HUES48 (cell line): ENCODE data around the gene TBC1D22A.

ENCODE experiments used
- H3K27ac ChIP-seq: one replicate; pipeline ENCODE4 v1.7.0; 2013; ENCODE audit warnings: low read depth, low read length, inconsistent platforms
- H3K27me3 ChIP-seq: 2 replicates; pipeline ENCODE4 v1.6.1; 2013; ENCODE audit warnings: mild to moderate bottlenecking, low read length; ENCODE audit not compliant: control insufficient read depth, insufficient read depth
- H3K36me3 ChIP-seq: 2 replicates; pipeline ENCODE4 v1.6.1; 2013; ENCODE audit warnings: low read length; ENCODE audit not compliant: control insufficient read depth, insufficient read depth
- H3K4me1 ChIP-seq: 2 replicates; pipeline ENCODE4 v1.6.1; 2013; ENCODE audit warnings: mild to moderate bottlenecking, low read length; ENCODE audit not compliant: control insufficient read depth, insufficient read depth
- H3K4me3 ChIP-seq: 2 replicates; pipeline ENCODE4 v1.5.1; 2013; ENCODE audit warnings: mild to moderate bottlenecking, low read depth, low read length
- H3K9ac ChIP-seq: 2 replicates; pipeline ENCODE4 v1.6.1; 2013; ENCODE audit warnings: mild to moderate bottlenecking, low read depth, low read length, moderate library complexity
- H3K9me3 ChIP-seq: 2 replicates; pipeline ENCODE4 v1.6.1; 2013; ENCODE audit warnings: low read length; ENCODE audit not compliant: control insufficient read depth, insufficient read depth

TBC1D22A gene

DNA sequence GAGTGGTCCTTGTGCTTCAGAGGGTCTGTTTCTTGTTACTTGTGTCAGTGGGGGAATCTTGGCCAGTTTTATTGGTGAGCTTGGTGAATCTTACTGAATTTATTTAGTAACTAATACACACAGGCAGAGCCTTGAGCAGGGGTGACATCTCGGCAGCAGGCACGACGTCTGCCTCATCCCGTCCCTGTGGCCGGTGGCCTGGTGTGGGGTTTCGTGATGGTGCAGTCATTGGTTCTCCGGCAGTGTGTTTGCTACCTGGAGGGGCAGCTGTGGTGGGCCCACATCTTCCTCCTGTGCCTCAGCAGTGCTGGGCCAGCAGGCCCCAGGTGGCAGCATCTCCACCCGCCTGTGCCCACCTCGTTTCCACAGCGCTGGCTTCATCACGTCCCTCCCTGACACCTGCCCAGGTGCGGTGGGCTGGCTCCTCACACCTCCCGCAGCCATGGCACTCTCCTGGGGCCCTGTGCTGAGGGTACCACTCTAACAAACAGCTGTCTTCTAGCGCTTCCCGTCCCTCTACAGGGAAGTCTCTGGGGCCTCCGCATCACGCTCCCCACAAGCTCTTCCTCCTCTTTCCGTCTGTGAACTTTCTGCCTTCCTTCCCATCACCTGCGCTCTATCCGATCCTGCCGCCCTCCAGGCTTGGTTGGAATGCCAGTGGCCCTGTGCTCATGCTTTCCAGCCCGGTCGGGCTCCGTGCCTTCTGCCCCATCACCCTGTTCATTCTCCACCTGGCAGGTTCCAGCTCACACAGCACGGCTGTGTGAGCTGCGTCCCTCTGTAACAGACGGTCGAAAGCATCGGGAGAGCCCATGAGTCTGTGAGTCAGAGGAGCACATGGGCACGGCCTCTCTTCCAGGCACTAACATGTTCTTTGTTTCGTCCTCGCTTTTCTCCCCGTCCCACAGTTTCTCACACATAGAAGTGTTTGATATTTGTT lies 203.4 kb downstream of the TBC1D22A start:
- H3K27me3 ChIP-seq: no peaks in the 10 kb centered on the region
- no peaks in the 10 kb centered on the region for H3K9me3 ChIP-seq
- no peaks in the 10 kb centered on the region for H3K36me3 ChIP-seq
- H3K4me3 ChIP-seq: no peak overlapping the region
- no peak overlapping the region for H3K9ac ChIP-seq
- H3K27ac ChIP-seq: no peak overlapping the region
- 0 out of 2 replicates have a peak, but pooled peaks cover 4% of the 10 kb centered on the region for H3K4me1 ChIP-seq

DNA sequence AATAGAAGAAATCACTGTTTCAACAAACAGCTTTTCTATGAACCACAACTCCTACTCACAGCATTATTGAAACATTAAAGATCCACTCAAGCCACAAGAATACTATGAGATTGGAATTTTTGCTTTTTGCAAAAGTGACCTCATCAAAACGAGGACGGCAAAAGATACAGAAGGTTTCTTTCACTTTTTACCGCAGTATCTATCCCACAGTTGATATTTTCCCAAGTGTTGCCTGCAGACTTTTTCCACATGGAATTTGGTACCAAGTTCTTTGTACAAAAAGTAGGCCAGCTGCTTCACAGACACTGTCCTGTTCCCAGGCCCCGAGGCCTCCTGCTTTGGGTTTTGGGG lies 204.0 kb downstream of the TBC1D22A start:
- no peaks in the 10 kb centered on the region for H3K9me3 ChIP-seq
- H3K9ac ChIP-seq: no peak overlapping the region
- no peaks in the 10 kb centered on the region for H3K36me3 ChIP-seq
- no peaks in the 10 kb centered on the region for H3K27me3 ChIP-seq
- 0 out of 2 replicates have a peak, but pooled peaks cover 4% of the 10 kb centered on the region for H3K4me1 ChIP-seq
- no peak overlapping the region for H3K4me3 ChIP-seq
- H3K27ac ChIP-seq: no peak overlapping the region

DNA sequence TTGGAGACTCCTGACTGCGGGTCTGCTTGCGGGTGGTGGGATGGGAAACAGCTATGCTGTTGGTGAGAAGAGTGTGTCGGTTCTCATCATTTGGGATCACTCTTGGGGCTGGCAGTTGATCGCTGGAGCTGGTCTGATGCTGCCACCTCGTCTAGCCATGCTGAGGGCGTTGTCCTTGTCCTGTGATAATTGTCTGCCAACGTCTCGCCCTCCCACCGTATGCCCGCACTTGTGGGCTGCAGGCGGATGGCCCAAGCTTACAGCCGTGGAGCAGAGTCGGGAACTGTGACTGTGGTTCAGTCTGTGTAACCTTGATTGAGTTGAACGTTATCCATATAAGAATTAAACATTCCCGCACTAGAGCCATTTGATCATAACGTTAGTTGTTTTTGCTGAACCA lies 204.4 kb downstream of the TBC1D22A start:
- H3K27ac ChIP-seq: no peak overlapping the region
- H3K36me3 ChIP-seq: no peaks in the 10 kb centered on the region
- no peak overlapping the region for H3K4me3 ChIP-seq
- 0 out of 2 replicates have a peak, but pooled peaks cover 4% of the 10 kb centered on the region for H3K4me1 ChIP-seq
- no peak overlapping the region for H3K9ac ChIP-seq
- no peaks in the 10 kb centered on the region for H3K9me3 ChIP-seq
- no peaks in the 10 kb centered on the region for H3K27me3 ChIP-seq

DNA sequence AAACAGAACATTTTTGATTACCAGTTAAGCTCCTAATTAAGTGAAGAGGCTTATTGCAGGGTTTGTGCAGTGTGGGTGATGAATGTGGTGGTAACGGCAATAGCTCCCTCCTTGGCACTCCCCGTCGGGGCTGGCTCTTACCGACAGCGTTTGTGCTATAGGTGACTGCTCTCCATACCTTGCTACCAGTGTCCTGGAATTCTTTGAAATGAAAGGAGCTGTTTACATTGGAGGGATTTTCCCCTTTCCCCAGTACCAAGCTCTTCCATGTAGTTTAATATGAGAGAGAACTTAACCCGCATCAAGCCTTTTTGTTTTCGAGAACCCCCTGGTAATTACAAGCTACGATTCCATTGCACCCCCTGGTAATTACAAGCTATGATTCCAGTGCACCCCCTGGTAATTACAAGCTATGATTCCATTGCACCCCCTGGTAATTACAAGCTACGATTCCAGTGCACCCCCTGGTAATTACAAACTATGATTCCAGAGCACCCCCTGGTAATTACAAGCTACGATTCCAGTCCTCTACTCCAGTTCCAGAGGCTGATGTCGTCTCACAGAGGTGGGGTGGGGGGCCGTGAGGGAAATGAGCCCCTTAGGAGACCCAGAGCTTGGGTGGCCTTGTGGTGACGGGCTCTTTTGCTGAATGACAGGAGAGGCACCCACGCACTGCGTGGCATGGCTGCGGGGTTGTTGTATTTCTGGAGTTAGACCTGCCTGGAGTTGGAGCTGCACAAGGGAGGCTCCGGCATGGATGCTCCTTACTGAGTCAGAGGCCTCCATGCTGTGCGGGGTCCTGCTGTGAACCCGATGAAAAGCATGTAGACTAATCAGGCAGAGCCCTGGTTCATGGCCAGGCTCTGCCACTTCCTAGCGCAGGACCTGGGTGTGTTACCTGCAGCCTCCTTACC lies 205.3 kb downstream of the TBC1D22A start:
- Histone ChIP-seq H3K4me3 (no peak overlapping the region), H3K9ac (no peak overlapping the region), H3K27ac (no peak overlapping the region), H3K36me3 (no peaks in the 10 kb centered on the region), H3K4me1 (0 out of 2 replicates have a peak, but pooled peaks cover 4% of the 10 kb centered on the region), H3K27me3 (no peaks in the 10 kb centered on the region), H3K9me3 (no peaks in the 10 kb centered on the region)

DNA sequence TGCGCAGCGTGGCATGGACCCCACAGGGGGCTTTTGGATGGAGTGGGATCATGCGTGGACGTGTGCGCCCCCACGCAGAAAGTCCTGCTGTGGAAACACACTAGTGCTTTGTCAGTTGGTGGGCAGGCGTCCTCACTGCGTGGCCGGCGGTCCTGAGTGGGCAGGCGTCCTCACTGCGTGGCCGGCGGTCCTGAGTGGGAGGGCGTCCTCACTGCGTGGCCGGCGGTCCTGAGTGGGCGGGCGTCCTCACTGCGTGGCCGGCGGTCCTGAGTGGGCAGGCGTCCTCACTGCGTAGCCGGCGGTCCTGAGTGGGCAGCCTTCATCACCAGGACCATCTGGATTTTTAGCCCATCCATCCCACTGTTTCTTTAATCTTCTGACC lies 205.9 kb downstream of the TBC1D22A start:
- Histone ChIP-seq H3K4me1 (0 out of 2 replicates have a peak, but pooled peaks cover 4% of the 10 kb centered on the region), H3K4me3 (no peak overlapping the region), H3K9ac (no peak overlapping the region), H3K9me3 (no peaks in the 10 kb centered on the region), H3K27ac (no peak overlapping the region), H3K36me3 (no peaks in the 10 kb centered on the region), H3K27me3 (no peaks in the 10 kb centered on the region)

DNA sequence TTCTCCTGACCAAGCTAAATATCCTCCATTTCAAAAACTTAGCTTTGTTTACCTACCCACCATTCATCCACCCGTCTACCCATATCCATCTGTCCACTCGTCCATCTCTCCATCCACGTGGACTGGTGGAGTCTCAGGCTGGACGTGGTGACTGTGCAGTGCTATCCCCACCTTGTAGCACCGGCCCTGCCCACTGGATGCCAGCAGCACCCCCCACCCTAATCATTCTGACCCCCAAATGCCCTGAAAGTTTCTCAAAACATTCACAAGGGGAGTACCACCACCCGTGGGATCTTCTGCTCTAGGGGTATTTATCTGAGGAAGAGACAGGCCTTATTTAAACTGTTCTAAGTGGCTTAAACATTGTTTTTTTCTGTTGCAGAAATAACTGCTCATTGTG lies 206.4 kb downstream of the TBC1D22A start:
- H3K4me1 ChIP-seq: 0 out of 2 replicates have a peak, but pooled peaks cover 4% of the 10 kb centered on the region
- H3K36me3 ChIP-seq: no peaks in the 10 kb centered on the region
- H3K9ac ChIP-seq: no peak overlapping the region
- no peaks in the 10 kb centered on the region for H3K27me3 ChIP-seq
- H3K4me3 ChIP-seq: no peak overlapping the region
- H3K27ac ChIP-seq: no peak overlapping the region
- no peaks in the 10 kb centered on the region for H3K9me3 ChIP-seq

DNA sequence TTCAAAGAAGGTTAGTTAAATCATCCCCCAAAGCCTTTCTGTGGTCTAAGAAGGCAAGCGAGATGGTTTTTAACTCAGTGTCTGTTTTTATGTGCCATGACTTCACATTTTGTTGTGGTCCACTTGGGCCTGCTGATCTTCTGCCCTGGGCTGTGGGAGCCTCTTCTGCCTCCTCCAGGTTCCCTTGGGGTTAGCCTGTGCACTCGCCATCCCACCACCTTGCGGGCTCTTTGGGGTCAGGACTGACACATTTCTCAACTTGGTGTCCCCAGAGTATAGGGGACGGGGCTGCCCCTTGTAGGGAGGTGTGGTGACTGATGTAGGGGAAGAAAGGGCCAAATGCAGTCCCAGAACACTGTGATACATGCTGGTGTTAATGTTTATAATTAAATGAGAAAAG lies 207.0 kb downstream of the TBC1D22A start:
- Histone ChIP-seq H3K36me3 (peaks cover 2% of the 10 kb centered on the region; the same call in 1 of the 2 replicates), H3K9me3 (no peaks in the 10 kb centered on the region), H3K9ac (no peak overlapping the region), H3K4me1 (0 out of 2 replicates have a peak, but pooled peaks cover 4% of the 10 kb centered on the region), H3K4me3 (no peak overlapping the region), H3K27ac (no peak overlapping the region), H3K27me3 (no peaks in the 10 kb centered on the region)

DNA sequence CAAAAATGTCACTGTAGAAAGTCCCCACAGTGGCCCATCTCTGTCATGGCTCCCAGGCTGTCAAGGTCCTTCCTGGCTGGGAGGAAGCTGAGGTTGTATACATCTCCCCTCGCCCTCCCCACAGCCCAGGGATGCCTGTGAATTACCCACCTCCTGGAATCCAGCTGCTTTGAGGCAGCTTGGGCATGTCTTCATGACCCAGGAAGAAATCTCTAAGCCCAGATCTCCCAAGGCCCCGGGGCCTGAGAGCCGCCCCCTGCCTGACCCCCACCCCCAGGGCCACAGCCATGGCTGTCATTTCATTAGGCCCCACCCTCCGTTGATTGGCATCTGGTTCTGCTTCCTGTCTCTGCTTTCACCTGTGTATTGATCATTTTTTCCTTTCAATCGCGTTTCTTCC lies 207.5 kb downstream of the TBC1D22A start:
- no peak overlapping the region for H3K4me3 ChIP-seq
- no peaks in the 10 kb centered on the region for H3K9me3 ChIP-seq

DNA sequence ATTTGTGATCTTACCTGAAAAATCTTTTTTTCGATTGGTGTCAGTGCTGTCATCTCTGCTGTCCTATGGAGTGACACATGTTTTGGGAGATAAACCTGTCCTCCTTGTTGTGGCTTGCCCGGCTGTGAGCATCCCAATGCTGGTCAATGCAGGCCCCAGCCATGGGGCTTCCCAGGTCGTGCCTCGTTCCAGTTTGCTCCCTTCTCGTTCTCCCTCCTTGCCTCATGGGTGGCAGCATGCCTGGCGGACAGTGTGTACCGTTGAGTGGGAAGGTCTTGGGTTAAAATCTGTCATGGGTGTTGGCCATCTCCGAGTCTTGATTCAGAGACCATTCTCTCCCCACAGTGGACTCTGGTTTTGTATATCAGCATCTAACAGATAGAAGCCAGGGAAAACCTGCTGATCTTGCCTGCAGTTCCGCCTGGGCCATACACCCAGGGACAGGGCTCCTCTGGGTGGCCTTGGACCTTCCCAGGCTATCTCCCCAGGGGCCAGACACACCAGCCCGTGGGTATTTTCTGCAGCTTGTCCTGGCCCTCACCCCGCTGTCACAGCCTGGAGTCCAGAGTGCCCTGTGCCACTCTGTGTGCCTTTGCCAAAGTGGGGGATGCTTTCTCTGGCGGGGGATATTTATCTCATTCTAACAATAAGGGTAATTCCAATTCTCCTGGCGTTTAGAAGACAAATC lies 208.1 kb downstream of the TBC1D22A start:
- H3K4me1 ChIP-seq: 0 out of 2 replicates have a peak, but pooled peaks cover 4% of the 10 kb centered on the region
- no peak overlapping the region for H3K27ac ChIP-seq

More for the DNA sequence above, 207.5 kb downstream of the TBC1D22A start:
- Histone ChIP-seq H3K36me3 (peaks cover 3% of the 10 kb centered on the region; the same call in 1 of the 2 replicates), H3K27ac (no peak overlapping the region), H3K9ac (no peak overlapping the region), H3K27me3 (no peaks in the 10 kb centered on the region), H3K4me1 (0 out of 2 replicates have a peak, but pooled peaks cover 4% of the 10 kb centered on the region)

DNA sequence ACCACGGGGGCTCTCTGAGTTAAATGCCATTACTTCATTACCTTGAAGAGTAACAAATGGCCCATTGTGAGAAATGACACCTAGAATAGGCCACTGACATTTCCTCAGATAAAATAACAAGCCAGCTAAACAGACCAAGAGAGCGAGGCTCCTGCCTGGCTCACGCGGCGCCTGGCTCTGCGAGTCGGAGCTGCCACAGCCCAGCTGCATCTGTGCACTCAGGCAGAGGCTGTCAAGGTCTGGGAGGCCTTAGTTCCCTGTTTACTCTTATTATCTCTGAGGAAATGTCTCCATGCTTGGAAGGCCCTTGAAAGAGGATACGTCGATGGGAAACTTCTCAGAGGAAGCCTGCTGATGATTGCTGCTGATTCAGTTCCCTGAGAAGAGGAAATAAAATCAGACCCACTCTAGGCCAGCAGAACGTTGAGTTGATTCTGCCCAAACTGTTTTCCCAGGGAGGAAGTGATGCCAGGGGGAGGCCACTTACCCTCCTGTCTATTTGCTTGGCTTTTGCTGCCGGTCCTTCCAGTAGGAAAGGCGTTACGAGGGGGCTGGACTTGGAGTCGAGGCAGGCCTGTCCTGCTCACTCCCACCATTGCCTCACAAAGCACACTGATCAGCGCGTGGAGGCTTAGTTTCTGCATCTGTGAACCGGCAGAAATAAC lies 208.8 kb downstream of the TBC1D22A start:
- Histone ChIP-seq H3K27ac (no peak overlapping the region), H3K4me3 (no peak overlapping the region), H3K4me1 (0 out of 2 replicates have a peak, but pooled peaks cover 4% of the 10 kb centered on the region), H3K27me3 (no peaks in the 10 kb centered on the region), H3K9ac (no peak overlapping the region), H3K9me3 (no peaks in the 10 kb centered on the region), H3K36me3 (peaks cover 3% of the 10 kb centered on the region; the same call in 1 of the 2 replicates)

More for the DNA sequence above, 208.1 kb downstream of the TBC1D22A start:
- H3K4me3 ChIP-seq: no peak overlapping the region
- peaks cover 3% of the 10 kb centered on the region; the same call in 1 of the 2 replicates for H3K36me3 ChIP-seq
- H3K9me3 ChIP-seq: no peaks in the 10 kb centered on the region
- H3K9ac ChIP-seq: no peak overlapping the region
- H3K27me3 ChIP-seq: no peaks in the 10 kb centered on the region
